NCI-H146 (cell line): ENCODE measurements around the gene RALBP1.
A peak's percentile ranks its signal among the peaks of the same experiment; 100 is the strongest.

Experiments used
- DNase-seq: peaks from one replicate; lab custom pipeline; 2025; lab: John Stamatoyannopoulos, UW

Gene RALBP1

DNA sequence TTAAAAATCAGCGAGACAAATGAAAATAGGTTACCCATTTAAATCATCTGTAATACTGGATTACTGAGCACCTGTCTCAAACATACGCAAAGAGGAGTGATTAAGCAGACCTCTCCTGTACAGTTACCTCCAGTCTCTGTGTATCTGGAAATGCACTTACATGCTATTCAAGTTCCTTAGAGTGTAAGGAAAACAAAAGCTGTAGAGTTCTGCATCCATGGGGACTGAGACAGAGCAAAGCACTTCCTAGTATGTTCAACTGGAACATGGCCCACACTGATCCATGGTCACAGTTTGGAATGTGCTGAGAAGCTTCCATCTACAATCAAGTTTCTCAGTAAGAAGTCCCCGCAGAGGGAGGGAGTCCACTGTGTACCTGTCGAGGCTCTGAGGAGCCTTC lies 75.1 kb downstream of the RALBP1 start:
- no peak for DNase-seq

DNA sequence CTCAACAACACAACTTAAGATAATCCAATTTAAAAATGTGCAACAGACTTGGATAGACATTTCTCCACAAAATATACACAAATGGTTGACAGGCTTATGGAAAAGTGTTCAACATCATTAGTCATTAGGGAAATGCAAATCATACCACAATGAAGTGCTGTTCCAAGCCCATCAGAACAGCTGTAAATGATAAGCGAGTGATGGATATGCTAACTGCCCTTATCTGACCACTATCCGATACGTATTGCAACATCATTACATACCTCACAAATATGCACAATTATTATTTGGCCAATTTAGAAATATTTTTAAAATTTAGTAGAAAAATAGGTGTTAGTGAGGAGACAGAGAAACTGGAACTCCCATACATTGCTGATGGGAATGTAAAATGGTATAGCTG lies 76.9 kb downstream of the RALBP1 start:
- DNase-seq = no peak

DNA sequence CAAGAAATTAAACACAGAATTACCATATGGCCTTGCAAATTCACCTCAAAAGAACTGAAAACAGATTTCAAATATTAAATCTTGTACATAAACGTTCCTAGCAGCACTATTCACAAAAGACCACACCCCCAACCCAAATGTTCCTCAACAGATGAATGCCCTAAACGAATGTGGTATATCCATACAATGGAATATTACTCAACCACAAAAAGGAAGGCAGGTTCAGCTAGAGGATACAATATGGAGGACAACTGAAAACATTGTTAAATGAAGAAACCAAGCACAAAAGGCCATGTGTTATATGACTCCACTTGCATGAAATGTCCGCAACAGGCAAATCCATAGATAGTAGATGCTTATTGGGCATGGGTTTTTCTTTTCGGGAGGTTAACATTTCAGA lies 77.3 kb downstream of the RALBP1 start:
- no peak for DNase-seq

DNA sequence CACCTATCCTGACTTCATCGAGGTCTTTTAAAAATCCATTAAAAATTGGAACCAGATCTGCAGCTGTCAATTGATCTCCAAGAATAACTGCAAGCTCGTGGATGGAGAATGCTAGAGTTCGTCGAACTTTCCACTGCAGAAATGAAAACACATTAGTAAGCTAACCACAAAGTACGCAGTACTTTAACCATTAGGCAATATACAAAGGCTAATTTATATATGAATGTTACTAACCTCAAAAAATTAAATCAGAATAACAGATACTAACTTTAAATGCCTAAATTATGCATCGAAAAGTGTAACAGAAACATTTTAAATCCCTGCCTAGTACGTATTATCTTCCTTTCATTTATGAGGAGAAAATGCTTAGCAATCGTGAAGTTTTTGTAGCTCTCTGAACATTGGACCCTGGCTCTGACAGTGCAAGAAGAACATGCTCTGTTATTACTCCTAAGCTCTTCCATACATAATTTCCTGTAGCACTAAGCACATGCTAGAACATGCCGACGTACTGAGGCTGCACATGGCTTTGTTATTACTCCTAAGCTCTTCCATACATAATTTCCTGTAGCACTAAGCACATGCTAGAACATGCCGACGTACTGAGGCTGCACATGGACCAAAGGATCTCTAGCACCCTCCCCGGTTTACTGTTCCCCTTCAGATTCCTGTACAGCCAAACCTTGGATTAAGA lies 82.1 kb downstream of the RALBP1 start:
- DNase-seq = no peak

DNA sequence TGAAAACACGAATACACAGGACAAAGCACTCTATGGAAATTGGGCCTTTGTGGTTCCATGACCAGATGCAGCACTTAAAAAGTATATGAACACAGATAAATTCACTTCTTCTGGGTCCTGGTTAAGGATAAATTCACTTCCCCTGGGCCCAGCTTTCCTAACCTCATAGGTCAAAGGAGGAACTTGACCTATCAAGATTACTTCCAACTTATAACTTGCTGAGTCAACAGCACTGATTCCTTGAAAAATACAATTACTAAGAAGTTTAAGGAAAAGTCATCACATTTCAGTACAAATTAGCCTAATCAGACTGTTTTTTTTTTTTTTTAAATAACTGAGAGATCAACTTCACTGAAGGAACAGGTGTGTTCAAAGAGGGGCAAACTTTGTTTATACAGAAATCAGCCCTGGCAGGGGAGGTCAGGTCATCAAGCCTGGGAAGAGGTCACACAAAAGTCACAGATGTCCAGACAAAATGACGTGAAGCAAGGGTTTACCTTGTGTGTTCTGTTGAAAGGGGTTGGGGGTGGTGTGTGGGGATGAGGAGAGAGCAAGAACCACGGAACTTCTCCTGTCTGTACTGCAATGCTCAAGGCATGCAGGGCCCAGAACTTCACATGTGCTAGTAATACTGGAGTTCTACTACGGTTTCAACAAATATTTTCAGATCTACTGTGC lies 83.2 kb downstream of the RALBP1 start:
- no peak for DNase-seq

DNA sequence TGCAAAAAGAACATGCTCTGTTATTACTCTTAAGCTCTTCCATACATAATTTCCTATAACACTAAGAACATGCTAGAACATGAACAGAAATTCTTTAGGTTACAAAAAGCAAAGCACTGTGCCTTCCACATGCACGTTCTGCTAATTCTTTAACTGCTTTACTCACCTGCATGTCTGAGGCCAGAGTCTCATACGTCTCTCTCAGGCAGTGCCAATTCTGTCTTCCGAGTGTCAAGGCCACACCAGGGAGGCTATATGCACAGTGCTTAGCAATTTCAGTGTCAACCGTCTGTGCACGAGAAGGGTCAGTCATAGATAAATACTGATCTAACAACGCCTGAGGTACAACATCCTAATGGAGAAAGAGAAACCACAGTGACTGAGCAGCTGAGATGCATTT lies 83.9 kb downstream of the RALBP1 start:
- DNase-seq = no peak

DNA sequence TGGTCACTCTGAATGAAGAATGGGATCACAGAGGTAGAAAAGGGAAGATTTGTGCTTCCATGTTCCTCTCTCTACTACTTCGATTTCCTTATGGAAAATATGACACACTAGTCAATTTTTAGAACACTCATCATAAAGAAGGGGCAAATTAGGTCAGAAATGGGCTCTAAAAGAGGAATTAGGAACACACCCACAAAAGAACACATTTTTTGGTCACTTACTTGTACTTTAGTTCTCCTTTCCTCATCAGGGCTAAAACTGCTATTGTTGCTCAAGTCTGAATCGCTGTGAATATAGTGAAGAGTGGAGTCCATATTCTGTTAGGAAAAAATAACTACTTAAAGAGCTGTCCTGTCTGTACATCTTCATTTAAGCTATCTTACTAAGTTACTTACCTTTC lies 86.4 kb downstream of the RALBP1 start:
- no peak for DNase-seq

DNA sequence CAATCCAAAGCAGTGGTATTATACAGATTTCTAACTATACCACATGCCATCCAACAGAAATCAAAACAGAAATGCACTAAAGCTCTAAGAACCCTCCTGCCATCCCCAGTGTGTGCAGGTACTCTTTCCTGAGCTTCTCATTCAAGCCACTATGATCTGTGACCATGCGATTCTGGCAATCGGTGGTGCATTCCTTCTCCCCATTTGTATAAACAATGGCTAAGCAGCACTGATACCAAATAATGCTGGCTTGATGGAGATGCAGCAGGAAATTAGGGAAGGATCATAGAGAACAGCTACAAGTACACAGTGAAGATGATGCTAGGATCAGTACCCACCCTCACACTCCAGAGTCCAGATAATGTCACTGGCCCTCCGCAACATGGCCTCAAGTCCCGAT lies 87.3 kb downstream of the RALBP1 start:
- no peak for DNase-seq

DNA sequence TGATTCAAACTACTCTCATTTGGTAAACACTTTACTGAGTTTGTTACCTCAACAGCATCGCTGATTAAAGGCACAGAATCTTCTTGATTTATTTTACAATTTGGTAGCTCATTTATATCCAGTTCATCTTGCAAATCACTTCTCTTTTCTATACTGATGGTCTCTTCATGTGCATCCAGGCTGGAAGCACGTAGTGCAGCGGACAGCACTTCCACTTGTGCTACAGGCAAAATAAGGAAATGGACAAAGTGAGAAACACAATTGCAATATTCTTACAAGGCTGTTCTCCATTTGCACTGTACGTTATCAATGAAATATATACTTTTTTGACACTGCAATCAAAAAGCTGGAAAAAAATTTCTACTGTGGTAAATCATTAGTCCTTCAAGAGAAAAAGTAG lies 88.0 kb downstream of the RALBP1 start:
- DNase-seq = no peak

DNA sequence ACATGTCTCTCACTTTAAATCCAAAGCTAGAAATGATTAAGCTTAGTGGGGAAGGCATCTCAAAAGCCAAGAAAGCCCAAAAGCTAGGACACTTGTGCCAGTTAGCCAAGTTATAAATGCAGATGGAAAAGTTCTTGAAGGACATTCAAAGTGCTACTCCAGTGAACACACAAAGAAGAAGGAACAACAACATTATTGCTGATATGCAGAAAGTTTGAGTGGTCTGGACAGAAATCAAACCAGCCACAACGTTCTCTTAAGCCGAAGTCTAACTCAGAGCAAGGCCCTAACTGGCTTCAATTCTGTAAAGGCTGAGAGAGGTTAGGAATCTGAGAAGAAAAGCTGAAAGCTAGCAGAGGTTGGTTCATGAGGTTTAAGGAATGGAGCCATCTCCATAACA lies 90.1 kb downstream of the RALBP1 start:
- DNase-seq = no peak

DNA sequence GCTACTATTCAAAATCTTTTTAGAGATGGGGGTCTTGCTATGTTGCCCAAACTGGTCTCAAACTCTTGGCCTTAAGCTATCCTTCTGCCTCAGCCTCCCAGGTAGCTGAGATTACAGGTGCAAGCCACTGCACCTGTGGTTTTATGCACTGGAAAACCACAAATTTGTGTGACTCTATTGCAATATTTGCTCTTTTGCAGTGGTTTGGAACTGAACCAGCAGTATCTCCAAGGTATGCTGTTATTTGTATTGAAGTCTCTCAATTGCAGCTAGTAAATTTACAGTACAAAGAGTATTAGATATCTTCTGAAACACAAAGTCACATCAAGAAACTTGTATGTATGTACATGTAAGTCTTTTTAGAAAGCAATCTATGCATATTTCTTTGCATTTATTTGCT lies 92.9 kb downstream of the RALBP1 start:
- DNase-seq = no peak

DNA sequence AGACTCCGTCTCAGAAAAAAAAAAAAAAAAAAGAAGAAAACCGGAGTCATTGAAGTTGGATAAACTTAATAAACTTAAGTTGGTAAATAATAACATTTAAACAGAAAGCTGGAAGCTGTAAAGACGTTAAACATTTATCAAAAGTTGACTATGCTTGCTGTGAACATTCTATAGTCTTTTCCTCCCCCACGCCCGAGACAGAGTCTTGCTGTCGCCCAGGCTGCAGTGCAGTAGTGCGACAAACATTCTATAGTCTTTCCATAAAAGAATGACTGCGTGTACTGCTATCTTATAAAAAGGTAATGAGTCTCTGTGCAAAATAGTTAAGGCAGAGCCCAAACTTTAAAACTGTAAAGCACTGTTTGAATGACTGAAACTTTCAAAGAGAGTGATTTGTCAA lies 93.9 kb downstream of the RALBP1 start:
- no peak for DNase-seq

DNA sequence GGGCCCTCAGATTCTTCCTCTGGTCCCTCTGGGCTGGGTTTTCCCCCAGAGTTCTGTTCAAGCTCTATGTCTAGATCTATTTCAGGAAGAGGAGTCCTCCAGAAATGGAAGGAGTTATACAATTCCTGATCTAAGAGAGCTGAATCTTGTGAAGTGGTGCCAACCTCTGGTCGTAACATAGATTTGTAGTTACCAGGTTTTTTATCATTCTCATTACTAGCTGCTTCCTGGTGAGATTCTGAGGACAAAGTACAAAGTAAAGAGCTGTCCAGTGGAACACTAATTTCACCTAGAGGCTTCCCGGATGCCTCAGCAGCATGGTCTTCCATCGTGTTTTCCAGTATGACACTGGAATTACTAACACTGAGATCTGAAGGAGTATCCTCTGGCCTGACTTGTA lies 94.9 kb downstream of the RALBP1 start:
- DNase-seq = no peak

DNA sequence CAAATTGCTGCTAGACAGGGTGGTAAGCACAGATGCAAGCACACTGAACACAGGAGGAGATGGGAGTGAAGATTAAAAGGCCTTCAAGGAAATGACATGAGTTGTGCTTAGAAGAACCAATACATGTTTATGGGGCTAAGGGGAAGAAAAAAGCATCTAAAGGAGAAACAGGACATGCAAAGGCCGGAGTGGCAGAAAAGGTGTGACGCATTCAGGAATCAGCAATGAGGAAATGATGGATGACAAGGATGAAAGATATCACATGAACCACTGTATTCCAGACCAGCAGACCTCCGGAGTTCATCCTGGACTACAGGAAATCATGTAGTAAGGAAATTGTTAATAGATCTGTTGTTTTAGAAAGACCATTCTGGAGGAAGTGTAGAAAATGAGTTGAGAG lies 96.2 kb downstream of the RALBP1 start:
- no peak for DNase-seq

DNA sequence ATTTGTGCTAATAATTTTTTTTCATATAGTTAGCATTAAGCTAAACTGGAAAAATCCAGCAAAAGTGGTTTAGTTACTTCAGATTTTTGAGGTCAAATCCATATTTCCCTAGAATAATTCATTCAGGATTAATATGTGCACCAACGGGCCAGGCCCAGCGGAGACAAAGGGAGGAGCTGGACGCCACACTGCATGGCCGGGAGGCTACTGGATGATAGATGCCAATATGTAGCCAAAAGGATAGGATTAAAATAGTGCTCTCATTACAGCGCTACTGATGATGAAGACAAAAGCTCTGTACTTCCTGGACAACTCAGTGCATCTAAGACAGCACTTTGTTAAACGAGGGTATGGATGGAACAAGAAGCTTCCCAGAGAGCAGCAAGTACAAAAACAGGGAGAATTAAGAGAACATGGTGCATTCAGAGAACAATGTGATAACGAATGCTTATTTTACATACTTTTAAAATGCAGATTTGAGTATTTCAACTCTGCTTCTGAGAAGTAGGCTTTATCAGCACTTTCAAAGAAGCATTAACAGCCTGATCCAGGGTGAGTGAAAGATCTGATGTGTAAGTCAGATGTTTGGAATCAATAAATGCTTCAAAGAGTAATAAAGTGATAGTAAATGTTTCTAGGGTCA lies 99.3 kb downstream of the RALBP1 start:
- no peak for DNase-seq

DNA sequence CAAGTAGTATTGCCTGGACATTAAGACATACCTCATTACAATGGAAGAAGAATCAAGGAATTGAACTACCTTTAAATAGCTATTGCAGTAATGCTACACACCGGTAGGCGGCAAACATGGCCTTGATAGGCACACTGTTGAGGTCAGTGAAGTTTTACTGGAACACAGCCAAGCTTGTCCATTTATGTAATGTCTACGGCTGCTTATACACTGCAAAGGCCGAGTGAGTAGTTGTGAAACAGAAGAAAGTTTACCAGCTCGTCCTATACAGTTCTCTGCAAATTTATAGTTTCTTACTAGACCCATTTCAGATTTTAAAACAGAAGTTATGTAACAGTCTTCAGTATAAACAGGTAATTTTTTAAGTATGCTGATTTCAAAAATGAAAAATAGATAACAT lies 100.2 kb downstream of the RALBP1 start:
- DNase-seq = peak; percentile 92

DNA sequence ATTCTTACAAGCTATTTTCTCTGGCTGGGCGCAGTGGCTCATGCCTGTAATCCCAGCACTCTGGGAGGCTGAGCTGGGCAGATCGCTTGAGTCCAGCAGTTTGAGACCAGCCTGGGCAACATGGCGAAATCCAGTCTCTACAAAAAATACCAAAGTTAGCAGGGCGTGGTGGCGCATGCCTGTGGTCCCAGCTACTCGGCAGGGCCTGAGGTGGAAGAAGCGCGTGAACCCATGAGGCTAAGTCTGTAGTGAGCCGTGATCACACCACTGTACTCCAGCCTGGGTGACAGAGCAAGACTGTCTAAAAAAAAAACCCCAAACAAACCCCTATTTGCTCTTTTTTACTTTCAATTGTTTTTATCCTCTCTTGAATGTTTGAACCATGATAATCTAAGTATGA lies 102.0 kb downstream of the RALBP1 start:
- no peak for DNase-seq

DNA sequence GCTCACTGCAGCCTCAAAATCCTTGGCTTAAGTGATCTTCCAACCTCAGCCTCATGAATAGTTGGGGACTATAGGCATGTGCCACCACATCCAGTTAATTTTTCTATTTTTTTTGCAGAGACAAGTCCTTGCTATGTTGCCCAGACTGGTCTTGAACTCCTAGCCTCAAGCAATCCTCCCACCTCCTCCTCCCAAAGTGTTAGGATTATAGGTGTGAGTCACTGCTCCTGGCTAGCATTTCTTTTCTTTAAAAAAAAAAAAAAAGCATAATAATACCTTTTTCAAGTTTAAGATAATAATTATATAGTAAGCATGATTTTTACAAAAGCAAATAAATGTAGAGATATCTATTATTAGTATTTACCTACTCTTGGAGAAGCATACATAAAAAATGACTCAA lies 103.0 kb downstream of the RALBP1 start:
- DNase-seq = no peak

DNA sequence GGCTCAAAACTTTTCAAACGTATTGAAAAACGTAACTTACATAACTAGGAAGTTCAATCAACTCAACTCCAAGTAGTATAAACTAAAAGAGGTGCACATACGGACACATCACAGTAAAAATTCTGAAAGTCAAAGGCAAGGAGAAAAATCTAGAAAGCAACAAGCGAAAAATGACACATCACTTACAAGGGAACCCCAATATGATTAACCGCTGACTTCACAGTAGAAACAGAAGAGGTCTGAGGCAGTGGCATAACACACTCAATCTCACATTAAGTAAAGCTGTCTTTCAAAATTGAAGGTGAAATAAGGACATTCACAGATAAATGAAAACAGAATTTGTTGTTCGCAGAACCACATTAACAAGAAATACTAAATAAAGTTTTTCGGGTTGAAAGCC lies 106.4 kb downstream of the RALBP1 start:
- no peak for DNase-seq

DNA sequence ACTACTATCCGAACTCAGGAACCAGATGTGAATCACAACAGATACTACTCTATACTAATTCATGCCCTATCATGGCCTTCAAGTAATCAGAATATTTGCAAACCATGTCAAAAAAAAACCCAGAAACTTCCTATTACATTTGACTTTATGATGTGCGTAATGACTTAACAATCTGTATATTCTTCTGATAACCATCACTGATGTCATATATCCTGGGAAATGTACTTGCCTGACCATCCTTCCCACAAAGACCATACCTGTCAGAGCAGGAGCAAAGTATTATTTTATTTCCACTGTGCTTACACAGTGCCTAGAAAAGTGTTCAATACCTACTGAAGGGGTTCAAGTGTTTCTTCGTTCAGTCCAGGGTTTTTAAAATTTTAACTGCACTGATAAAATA lies 111.5 kb downstream of the RALBP1 start:
- DNase-seq = no peak
